Adrenal gland (tissue), 12 donors: Measurements from ENCODE around the gene ANKRD28. TPM values are rescaled to one million over a fixed set of nuclear protein-coding genes. Genes with fewer than 3 reads are reported as not detected.
"Not testable (repeated sequence)": the region's sequence is repeated elsewhere in the genome, so short reads cannot be mapped to it uniquely, and the experiment has no call there.

Experiments used
- DNase-seq, 7 donors: peaks; one replicate each; pipeline ENCODE4 v3.0.0-alpha.2; 2019 to 2020
- H3K27ac ChIP-seq, 5 donors: fragments of 200-600 bp; sonication (generic) in 4 of 5; 1 replicate in 3 of 5; 2 replicates in 2 of 5; pipeline versions ENCODE4 v1.5.1 to v1.8.0; 2016 to 2020; ENCODE audit warnings: mild to moderate bottlenecking in 1 of 5
- H3K27me3 ChIP-seq: fragments of 200-600 bp; 2 replicates; pipeline ENCODE4 v1.8.0; 2021
- H3K36me3 ChIP-seq, 2 donors: fragments of 200-600 bp; replicated peaks in 1 of 2; 1 replicate in 1 of 2; 2 replicates in 1 of 2; pipeline versions ENCODE4 v1.5.1 to v1.8.0; 2018 to 2022
- H3K4me1 ChIP-seq, 2 donors: fragments of 200-600 bp; replicated peaks in 1 of 2; 1 replicate in 1 of 2; 2 replicates in 1 of 2; pipeline versions ENCODE4 v1.5.1 to v1.8.0; 2018 to 2021
- H3K4me3 ChIP-seq, 4 donors: fragments of 200-600 bp; sonication (generic) in 3 of 4; one replicate each; pipeline ENCODE4 v1.5.1; 2016 to 2018
- H3K9me3 ChIP-seq, 3 donors: fragments of 200-600 bp; sonication (generic) in 1 of 3; replicated peaks in 1 of 3; 1 replicate in 2 of 3; 2 replicates in 1 of 3; pipeline versions ENCODE4 v1.5.1 to v1.8.0; 2016 to 2021
- CTCF ChIP-seq, 6 experiments: fragments of 450-650 bp in 4 of 6; fragments of 200-600 bp in 2 of 6; sonication (generic) in 1 of 6; IDR thresholded peaks; 1 replicate in 5 of 6; 2 replicates in 1 of 6; pipeline versions ENCODE4 v1.5.1 to v1.8.0; 2016 to 2021; ENCODE audit warnings: antibody characterized with exemption in 6 of 6, mild to moderate bottlenecking in 2 of 6, moderate library complexity in 1 of 6
- POLR2A ChIP-seq, 2 donors: fragments of 450-650 bp; IDR thresholded peaks; one replicate each; pipeline ENCODE4 v1.6.1; 2017; ENCODE audit warnings: antibody characterized with exemption in 2 of 2, mild to moderate bottlenecking in 2 of 2, moderate library complexity in 1 of 2
- WGBS, 4 donors: extraction: QIAGEN DNeasy Blood & Tissue Kit in 2 of 4; methylation state at CpG; one replicate each; pipeline versions ENCODE4 v1.1.5 to v1.1.7; 2013 to 2017; 5-methylcytosine and 5-hydroxymethylcytosine counted together
- intact Hi-C, 2 donors: fragments of 100-400 bp; cut with DNase I; formaldehyde crosslinking; loops; one replicate each; pipeline versions ENCODE4 v1.14.1 to v1.15.0; 2022 to 2023
- polyA plus RNA-seq, 3 donors: library from polyadenylated mRNA; stranded (reverse); fragments of 200-250 nt in 2 of 3; fragments of 350-450 nt in 1 of 3; fragmentation: Illumina TruSeq in 1 of 3; extraction: RNeasy Lipid Tissue Mini Kit (QIAGEN cat#74804) in 1 of 3; gene quantifications; one replicate each; pipeline ENCODE4 v1.2.3, GENCODE V29; 2013 to 2014
- total RNA-seq, 9 donors: library from RNA; depleted of rRNA in 4 of 9; stranded (reverse); fragments of >200 nt in 4 of 9; fragments of 120-200 nt in 1 of 9; fragmentation: NEBNext Ultra II Directional in 1 of 9; extraction: Animal tissue kit (Norgen Biotek cat#: 25700) in 1 of 9; gene quantifications; one replicate each; pipeline versions ENCODE4 v1.1.0 to v1.2.4, GENCODE V29; 2013 to 2023
- donor health status: healthy with polysubstance abuse.
- donor health status: Bipolar disorder and iron deficiency.
- donor health status: DM: yes; HTN: yes; CAD: no.
- donor health status: DM: no; HTN: no; CAD: no.
- donor health status: DM: no; HTN: no; CAD: no.
- donor health status: DM: yes; HTN: yes; CAD: no.

ANKRD28 gene
- total and polyA plus RNA-seq, 12 donors, result 11.0 to 71.7 (median 34.5) TPM

GRCh38 chr3:15754047-15754446, 43.7 kb downstream of the ANKRD28 start:
- Histone ChIP-seq H3K4me1 (no peaks in the 10 kb centered on the region), H3K9me3 (no peaks in the 10 kb centered on the region), H3K27ac (no peak overlapping the region), H3K4me3 (no peak overlapping the region), H3K27me3 (no peaks in the 10 kb centered on the region), H3K36me3 (no peaks in the 10 kb centered on the region)
- 75 to 80% (median 77%) methylated on average over 2 of the region's 2 CpGs for WGBS, 4 donors
- intact Hi-C loops, result no loop called here
- DNase-seq, result no peak
- TF ChIP-seq POLR2A (IDR thresholded peaks at IDR 0.05) (no peak), CTCF (IDR thresholded peaks at IDR 0.05) (no peak)

- no peaks in the 10 kb centered on the region for H3K36me3 ChIP-seq
- WGBS, 4 donors, result 74 to 91% (median 78%) methylated on average over 5 of the region's 5 CpGs
- no peaks in the 10 kb centered on the region for H3K9me3 ChIP-seq
- intact Hi-C loops, result no loop called here
- no peak for DNase-seq
- no peak overlapping the region for H3K4me3 ChIP-seq
- H3K27ac ChIP-seq, result no peak overlapping the region
- no peaks in the 10 kb centered on the region for H3K4me1 ChIP-seq
- H3K27me3 ChIP-seq, result no peaks in the 10 kb centered on the region
- TF ChIP-seq CTCF (IDR thresholded peaks at IDR 0.05) (no peak), POLR2A (IDR thresholded peaks at IDR 0.05) (no peak)
Observed at GRCh38 chr3:15753056-15753710, 44.6 kb downstream of the ANKRD28 start.

DNA sequence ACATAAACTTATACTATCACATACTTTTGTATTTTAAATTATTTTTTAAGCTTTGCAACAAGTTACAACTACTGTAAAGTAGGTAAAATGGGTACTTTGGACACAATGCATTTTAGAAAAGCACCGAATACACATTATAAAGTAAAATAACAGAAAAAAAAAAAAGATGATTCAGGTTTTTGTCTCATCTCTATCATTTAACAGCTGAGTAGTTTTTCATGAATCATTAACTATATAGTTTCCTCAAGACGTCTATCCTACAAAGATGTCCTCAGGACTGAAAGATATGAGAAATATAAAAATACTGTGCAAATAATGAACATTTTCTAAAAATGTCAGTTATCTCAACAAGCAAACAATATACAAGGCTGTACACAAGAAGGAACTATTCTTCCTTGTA, 46.9 kb downstream of the ANKRD28 start:
- WGBS, 4 donors, result 93 to 96% (median 95%) methylated on average over 2 of the region's 2 CpGs
- Histone ChIP-seq H3K4me3 (no peak overlapping the region), H3K9me3 (no peaks in the 10 kb centered on the region), H3K27ac (no peak overlapping the region), H3K27me3 (no peaks in the 10 kb centered on the region), H3K4me1 (no peaks in the 10 kb centered on the region), H3K36me3 (no peaks in the 10 kb centered on the region)
- intact Hi-C loops, result no loop called here
- TF ChIP-seq POLR2A (IDR thresholded peaks at IDR 0.05) (no peak), CTCF (IDR thresholded peaks at IDR 0.05) (no peak)
- DNase-seq, result no peak

DNA sequence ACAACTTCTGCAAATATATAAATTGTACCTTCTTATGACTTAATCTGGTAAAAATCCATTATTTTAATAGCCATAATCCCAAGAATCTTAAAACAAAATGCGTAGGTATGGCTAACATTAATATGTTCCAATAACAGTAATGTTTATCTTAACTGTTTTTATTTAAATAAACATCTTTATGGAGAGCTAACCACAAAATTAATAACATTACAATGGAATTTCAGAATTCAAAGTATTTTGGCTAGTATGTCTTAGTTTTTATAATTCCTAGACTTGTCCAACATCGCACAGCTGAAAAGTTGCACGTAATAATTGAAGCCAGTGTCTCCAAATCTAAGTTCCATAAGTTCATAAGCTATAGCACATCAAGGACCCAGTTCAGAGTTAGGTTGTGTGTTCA, 47.6 kb downstream of the ANKRD28 start:
- 96 to 98% (median 97%) methylated on average over 3 of the region's 3 CpGs for WGBS, 4 donors
- no peaks in the 10 kb centered on the region for H3K36me3 ChIP-seq
- H3K4me1 ChIP-seq, result no peaks in the 10 kb centered on the region
- no peaks in the 10 kb centered on the region for H3K27me3 ChIP-seq
- intact Hi-C loops, result no loop called here
- H3K9me3 ChIP-seq, result no peaks in the 10 kb centered on the region
- no peak overlapping the region for H3K27ac ChIP-seq
- no peak overlapping the region for H3K4me3 ChIP-seq
- no peak for DNase-seq
- no peak for TF ChIP-seq POLR2A (IDR thresholded peaks at IDR 0.05)
- TF ChIP-seq CTCF (IDR thresholded peaks at IDR 0.05), result no peak

GRCh38 chr3:15745896-15746295, 51.9 kb downstream of the ANKRD28 start:
- H3K36me3 ChIP-seq, DNase-seq, H3K27me3 ChIP-seq, H3K4me3 ChIP-seq, H3K4me1 ChIP-seq, intact Hi-C loops, H3K27ac ChIP-seq, H3K9me3 ChIP-seq: not testable (repeated sequence)
- 93 to 98% (median 95%) methylated on average over 2 of the region's 2 CpGs for WGBS, 4 donors
